Measurements from ENCODE around the gene ENTR1.

- TF ChIP-seq POLR2A (IDR thresholded peaks at IDR 0.05) = no peak
- TF ChIP-seq CTCF (IDR thresholded peaks at IDR 0.05) = no peak
Measured at GRCh38 chr9:136447173-136447778, 36.9 kb upstream of the ENTR1 start.
